ENCODE results near the gene SKOR2.

Gene SKOR2, protein sequence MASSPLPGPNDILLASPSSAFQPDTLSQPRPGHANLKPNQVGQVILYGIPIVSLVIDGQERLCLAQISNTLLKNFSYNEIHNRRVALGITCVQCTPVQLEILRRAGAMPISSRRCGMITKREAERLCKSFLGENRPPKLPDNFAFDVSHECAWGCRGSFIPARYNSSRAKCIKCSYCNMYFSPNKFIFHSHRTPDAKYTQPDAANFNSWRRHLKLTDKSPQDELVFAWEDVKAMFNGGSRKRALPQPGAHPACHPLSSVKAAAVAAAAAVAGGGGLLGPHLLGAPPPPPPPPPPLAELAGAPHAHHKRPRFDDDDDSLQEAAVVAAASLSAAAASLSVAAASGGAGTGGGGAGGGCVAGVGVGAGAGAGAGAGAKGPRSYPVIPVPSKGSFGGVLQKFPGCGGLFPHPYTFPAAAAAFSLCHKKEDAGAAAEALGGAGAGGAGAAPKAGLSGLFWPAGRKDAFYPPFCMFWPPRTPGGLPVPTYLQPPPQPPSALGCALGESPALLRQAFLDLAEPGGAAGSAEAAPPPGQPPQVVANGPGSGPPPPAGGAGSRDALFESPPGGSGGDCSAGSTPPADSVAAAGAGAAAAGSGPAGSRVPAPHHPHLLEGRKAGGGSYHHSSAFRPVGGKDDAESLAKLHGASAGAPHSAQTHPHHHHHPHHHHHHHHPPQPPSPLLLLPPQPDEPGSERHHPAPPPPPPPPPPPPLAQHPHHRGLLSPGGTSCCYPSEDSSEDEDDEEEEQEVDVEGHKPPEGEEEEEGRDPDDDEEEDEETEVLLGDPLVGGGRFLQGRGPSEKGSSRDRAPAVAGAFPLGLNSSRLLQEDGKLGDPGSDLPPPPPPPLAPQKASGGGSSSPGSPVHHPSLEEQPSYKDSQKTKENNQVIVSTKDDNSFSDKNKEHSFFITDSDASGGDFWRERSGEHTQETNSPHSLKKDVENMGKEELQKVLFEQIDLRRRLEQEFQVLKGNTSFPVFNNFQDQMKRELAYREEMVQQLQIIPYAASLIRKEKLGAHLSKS

DNA sequence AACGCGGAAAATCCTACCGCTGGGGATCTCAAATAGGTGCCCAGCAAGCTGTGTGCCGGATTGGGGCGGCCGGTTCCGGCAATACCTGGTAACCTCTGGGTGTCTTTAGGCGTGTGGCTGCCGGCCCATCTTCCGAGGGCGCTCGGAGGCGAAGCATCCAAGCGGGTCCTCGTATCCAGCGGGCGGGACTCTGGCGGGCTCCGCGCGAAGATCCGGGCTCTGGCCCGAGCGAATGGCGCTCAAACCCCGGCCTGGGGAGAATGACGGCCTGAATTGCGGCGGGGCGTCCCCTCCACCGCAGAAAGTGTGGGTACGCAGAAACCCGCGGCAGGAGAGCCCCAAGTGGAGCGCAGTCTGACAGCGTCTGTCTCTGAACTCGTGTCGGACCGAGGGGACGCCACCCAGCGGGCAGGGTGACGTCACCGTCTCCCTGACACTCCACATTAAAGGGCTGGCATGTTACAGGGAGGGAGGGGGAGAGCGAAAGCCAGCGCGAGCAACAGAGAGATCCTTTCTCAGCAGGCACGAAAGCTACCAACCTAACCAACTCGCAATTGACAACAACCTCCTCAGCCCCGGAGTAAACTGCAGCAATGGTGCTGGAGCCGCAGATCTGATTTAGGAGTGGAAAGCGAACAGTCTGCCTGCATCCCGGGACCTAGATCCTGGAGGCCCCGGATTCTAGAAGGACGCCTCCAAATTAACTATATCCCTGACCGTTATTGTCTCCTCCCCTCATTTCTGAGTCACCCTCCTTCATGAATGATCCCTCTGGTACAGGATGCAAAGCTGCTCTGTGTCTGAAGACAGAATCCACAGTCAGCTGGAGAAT lies at the start of gene SKOR2:
TSS of gene SKOR2 (minus strand) at position 372 of the 832 bp plus-strand sequence. CDS start 2,477 bp downstream, outside the sequence.
- peaks cover 81% of the 10 kb centered on the region for H3K27me3 Mint-ChIP-seq
- H3K36me3 Mint-ChIP-seq (ENCODE audit: low read depth) = peaks cover 4% of the 10 kb centered on the region
- H3K27ac Mint-ChIP-seq = no peak within 1 kb of the TSS
- peaks cover 20% of the 10 kb centered on the region for H3K4me1 Mint-ChIP-seq (ENCODE audit: low read depth)
- peaks cover 8% of the 10 kb centered on the region for H3K9me3 Mint-ChIP-seq
- no peak within 1 kb of the TSS for H3K4me3 Mint-ChIP-seq

DNA sequence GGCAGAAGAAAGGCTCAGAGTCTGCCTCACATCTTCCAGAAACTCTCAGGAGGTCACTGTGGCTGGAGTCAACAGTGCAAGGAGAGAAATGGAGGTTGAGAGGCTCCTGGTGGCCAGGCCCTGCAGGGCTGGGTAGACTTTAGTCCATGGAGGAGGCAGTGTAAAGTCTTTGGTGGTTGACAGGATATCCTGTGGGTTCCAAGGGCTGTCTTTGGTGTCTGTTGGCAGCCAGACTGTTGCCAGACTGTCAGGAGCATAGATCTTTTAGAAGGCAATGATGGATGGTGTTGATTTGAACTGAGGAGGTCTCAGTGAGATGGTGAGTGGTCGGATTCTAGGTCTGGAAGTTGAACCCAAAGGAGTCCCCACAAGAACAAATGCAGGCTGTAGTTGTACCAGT lies 45.0 kb upstream of the SKOR2 start:
- Mint-ChIP-seq H3K4me3 (no peak overlapping the region), H3K9me3 (no peaks in the 10 kb centered on the region), H3K27me3 (peaks cover 17% of the 10 kb centered on the region), H3K36me3 (ENCODE audit: low read depth) (no peaks in the 10 kb centered on the region), H3K27ac (no peak overlapping the region), H3K4me1 (ENCODE audit: low read depth) (no peaks in the 10 kb centered on the region)

DNA sequence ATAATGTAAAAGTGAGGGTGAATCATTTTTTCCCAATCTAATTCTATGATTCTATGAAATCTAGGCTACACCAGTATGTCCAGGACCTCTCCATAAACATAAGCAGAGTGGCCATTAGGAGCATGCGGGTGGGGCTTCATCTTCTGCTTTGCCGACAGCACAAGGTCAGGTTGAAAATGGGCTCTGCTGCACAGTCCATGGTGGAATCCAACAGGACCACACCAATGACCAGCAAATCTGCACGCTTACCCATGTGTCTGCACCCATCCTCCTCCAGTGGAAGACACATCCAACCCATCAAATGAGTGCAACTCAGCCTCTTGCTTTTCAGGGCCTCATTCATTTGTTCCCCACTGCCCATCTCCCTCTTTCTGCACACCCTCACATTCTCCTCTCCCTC lies 43.3 kb upstream of the SKOR2 start:
- Mint-ChIP-seq H3K36me3 (ENCODE audit: low read depth) (no peaks in the 10 kb centered on the region), H3K27ac (no peak overlapping the region), H3K27me3 (peaks cover 22% of the 10 kb centered on the region), H3K9me3 (no peaks in the 10 kb centered on the region), H3K4me1 (ENCODE audit: low read depth) (no peaks in the 10 kb centered on the region), H3K4me3 (no peak overlapping the region)

DNA sequence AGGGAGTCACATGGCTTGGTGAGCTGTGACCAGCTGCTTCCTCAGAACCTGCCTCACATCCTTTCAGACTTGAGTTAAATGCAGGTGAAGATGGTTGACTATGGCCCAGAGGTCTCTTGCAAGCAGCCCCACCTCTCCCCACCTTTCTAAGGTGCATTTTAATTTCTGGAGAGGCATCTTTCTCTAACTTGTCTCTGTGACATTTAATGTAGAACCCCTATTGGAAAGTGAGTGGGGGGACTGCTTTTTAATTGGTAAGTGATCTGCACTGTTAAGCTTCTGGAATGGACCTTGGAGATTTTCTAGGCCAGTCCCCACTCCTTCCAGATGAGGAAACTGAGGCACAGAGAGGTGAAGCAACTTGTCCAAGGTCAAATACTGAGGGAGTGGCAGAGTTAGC lies 37.3 kb upstream of the SKOR2 start:
- H3K27ac Mint-ChIP-seq = no peak overlapping the region
- H3K27me3 Mint-ChIP-seq = peaks cover 14% of the 10 kb centered on the region
- no peak overlapping the region for H3K4me3 Mint-ChIP-seq
- no peaks in the 10 kb centered on the region for H3K9me3 Mint-ChIP-seq
- H3K36me3 Mint-ChIP-seq (ENCODE audit: low read depth) = no peaks in the 10 kb centered on the region
- H3K4me1 Mint-ChIP-seq (ENCODE audit: low read depth) = no peaks in the 10 kb centered on the region

DNA sequence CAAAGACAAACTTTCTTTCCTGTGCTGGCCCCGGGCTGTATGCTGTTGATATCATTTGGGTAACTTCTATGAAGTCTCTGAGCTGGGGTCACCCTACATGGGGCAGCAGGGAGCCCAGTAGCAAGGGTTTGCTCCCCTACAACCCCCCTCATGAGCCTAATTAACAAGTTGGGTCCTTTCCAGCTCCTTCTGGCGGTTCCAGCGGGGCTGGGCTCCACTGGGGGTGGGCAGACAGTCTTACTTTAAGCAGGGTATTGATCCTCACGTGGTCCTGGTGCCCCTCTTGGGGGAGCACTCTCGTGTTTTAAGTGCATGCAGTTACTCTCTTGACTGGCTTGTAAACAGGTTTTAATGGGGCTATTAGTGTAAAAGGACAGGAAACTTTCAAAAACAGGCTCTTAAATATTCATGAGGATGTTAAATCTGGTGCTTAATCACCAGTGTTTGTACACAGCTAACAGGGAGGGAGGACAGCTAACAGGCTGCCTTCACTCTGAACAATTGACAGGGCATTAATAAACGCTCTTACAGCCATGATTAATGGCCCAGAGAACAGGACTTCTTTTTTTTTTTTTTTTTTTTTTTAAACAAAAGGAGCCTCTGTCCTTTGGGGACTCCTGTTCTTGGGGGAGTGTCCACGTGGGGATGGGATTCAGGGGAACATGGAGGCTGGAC lies 36.6 kb upstream of the SKOR2 start:
- Mint-ChIP-seq H3K27ac (no peak overlapping the region), H3K9me3 (no peaks in the 10 kb centered on the region), H3K27me3 (peaks cover 14% of the 10 kb centered on the region), H3K4me1 (ENCODE audit: low read depth) (no peaks in the 10 kb centered on the region), H3K4me3 (no peak overlapping the region), H3K36me3 (ENCODE audit: low read depth) (no peaks in the 10 kb centered on the region)

DNA sequence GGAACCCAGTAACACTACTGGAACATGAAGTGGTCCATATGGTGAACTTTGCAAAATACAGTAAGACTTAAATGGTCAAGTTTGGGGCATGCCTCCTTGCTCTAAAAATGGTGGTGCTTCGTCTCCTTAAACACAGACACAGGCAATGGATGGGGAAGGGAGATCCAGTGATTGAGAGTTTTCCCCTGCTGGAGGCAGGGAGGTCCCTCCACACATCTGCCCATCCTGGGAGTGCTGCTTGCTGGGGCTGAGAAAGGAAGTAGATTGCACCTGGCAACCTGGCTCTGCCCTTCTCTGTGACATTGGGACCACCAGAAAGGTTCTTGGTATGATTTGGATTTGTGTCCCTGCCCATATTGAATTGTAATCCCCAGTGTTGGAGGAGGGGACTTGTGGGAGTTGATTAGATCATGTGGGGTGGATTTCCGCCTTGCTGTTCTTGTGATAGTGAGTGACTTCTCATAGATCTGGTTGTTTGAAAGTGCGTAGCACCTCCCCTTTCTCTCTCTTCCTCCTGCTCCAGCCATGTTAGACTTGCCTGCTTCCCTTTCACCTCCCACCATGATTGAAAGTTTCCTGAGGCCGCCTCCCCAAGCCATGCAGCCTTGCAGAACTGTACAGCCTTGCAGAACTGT lies 35.4 kb upstream of the SKOR2 start:
- no peak overlapping the region for H3K4me3 Mint-ChIP-seq
- H3K27me3 Mint-ChIP-seq = peaks cover 19% of the 10 kb centered on the region
- no peaks in the 10 kb centered on the region for H3K9me3 Mint-ChIP-seq
- no peaks in the 10 kb centered on the region for H3K4me1 Mint-ChIP-seq (ENCODE audit: low read depth)
- no peak overlapping the region for H3K27ac Mint-ChIP-seq
- no peaks in the 10 kb centered on the region for H3K36me3 Mint-ChIP-seq (ENCODE audit: low read depth)

DNA sequence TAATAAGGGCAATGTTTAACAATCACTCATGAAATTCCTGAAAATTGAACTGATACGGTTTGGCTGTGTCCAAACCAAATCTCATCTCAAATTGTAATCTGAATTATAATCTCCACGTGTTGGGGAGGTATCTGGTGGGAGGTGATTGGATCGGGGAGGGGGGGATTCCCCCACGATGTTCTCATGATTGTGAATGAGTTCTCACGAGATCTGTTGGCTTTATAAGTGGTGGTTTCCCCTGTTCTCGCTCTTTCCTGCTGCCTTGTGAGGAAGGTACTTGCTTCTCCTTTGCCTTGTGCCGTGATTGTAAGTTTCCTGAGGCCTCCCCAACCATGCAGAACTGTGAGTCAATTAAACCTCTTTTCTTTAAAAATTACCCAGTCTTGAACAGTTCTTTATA lies 34.0 kb upstream of the SKOR2 start:
- peaks cover 10% of the 10 kb centered on the region for H3K27me3 Mint-ChIP-seq
- H3K36me3 Mint-ChIP-seq (ENCODE audit: low read depth) = no peaks in the 10 kb centered on the region
- H3K27ac Mint-ChIP-seq = no peak overlapping the region
- no peak overlapping the region for H3K4me3 Mint-ChIP-seq
- H3K4me1 Mint-ChIP-seq (ENCODE audit: low read depth) = no peaks in the 10 kb centered on the region
- no peaks in the 10 kb centered on the region for H3K9me3 Mint-ChIP-seq

DNA sequence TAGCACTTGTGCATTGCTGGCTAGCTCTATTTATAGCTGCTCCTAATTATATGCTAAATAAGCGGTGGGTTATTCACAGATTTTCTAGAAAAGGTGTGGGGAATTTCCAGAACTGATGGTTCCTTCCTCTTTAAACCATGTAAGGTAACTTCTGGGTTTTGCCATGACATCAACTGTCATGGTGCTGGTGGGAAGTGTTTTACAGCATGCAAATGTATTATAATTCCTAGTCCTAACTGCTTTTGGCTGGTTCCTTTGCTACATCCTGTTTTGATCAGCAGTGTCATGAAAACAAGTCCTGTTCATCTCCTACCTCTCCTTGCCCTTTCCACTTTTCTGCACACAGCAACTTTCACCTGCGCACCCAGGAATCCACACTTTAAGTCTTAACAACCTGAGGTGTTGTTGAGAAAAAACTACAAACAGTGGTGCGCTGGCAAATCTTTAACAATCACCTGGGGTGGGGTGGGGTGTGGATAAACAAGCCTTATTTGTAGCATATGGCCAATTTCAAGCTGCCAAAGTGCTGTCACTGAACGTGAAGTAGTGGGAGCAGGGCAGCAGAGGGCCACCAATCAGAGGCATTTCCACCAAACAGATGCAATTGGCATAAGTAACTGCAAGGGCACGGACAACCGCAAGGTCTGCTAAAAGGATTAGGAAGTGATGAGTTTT lies 33.4 kb upstream of the SKOR2 start:
- Mint-ChIP-seq H3K27ac (no peak overlapping the region), H3K36me3 (ENCODE audit: low read depth) (no peaks in the 10 kb centered on the region), H3K4me1 (ENCODE audit: low read depth) (no peaks in the 10 kb centered on the region), H3K4me3 (no peak overlapping the region), H3K27me3 (peaks cover 12% of the 10 kb centered on the region), H3K9me3 (no peaks in the 10 kb centered on the region)

DNA sequence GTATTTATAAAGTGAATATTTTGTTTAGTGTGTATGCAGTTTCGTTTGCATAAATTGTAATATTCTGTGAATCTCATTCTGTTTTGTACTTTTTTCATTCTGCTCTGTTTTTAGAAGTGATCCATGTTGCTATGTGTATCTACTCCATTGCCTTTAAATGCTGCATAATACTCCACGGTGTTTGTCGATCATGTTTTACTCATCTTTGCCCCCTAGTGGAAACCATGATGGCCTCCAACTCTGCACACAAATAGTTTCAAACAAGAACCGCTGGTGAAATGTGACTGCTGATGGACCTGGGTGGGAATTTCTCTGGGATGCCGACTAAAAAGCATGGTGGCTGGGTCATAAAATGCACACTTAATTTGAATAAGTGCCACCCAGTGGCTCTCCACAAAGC lies 32.0 kb upstream of the SKOR2 start:
- Mint-ChIP-seq H3K4me3 (no peak overlapping the region), H3K9me3 (no peaks in the 10 kb centered on the region), H3K27me3 (peaks cover 16% of the 10 kb centered on the region), H3K36me3 (ENCODE audit: low read depth) (no peaks in the 10 kb centered on the region), H3K4me1 (ENCODE audit: low read depth) (no peaks in the 10 kb centered on the region), H3K27ac (no peak overlapping the region)

DNA sequence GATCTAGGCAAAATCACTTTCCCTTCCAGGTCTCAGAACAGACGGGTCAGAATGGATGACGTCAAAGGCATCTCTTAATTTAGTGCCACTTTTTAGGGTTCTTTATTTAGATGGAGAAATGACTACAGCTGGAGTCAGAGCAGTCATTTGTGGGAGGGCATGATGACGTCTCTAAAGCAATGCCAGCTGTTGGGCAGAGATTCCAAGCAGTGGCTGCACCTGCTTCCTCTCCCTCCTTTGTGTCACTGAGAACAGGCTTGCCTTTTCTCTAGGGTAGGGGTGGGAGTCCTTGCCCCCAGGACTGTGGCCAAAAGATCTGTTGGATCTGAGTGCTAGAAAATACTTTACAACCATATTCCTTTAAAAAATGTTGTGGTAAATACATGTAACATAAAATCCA lies 28.7 kb upstream of the SKOR2 start:
- H3K27me3 Mint-ChIP-seq = peaks cover 33% of the 10 kb centered on the region
- H3K27ac Mint-ChIP-seq = no peak overlapping the region
- H3K4me1 Mint-ChIP-seq (ENCODE audit: low read depth) = no peaks in the 10 kb centered on the region
- no peak overlapping the region for H3K4me3 Mint-ChIP-seq
- H3K9me3 Mint-ChIP-seq = peaks cover 4% of the 10 kb centered on the region
- no peaks in the 10 kb centered on the region for H3K36me3 Mint-ChIP-seq (ENCODE audit: low read depth)

DNA sequence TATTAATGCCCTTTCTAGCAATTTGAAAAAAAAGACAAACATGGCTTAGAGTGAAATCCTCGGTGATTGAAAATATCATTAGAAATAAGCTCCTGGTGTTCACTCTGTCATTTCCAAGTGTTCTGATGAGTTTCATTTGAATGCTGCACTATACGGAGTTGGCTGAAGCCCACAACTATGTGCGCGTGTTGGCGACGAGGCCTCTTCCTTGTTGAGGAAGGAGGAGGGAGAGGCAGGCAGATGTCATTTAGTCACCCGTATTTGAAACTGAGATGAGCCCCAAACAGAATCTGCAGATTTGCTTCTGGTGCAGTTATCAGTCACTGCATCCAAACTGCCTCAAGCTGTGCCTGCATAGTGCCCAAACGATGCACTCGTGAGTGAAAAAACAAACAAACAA lies 23.5 kb upstream of the SKOR2 start:
- Mint-ChIP-seq H3K4me1 (ENCODE audit: low read depth) (no peaks in the 10 kb centered on the region), H3K4me3 (no peak overlapping the region), H3K27ac (no peak overlapping the region), H3K27me3 (peaks cover 38% of the 10 kb centered on the region), H3K36me3 (ENCODE audit: low read depth) (no peaks in the 10 kb centered on the region), H3K9me3 (peaks cover 4% of the 10 kb centered on the region)

DNA sequence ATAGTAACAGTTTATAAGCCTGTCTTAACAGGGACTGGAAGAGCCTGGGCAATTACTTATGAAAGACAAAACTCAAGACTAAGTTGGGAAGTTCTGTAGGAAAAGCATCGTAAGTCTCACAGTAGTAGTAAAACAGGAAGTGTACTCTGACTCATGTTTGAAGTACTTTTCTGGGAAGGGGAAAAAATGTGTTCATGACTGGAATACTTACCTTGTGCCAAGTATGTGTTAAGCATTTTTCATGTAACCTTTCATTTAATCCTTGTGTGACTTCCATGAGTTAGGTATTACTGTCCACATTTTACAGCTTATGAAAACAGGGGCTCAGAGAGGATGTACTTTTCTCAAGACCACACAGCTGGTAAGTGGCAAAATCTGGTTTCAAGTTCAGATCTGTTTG lies 13.7 kb upstream of the SKOR2 start:
- H3K27ac Mint-ChIP-seq = no peak overlapping the region
- H3K4me3 Mint-ChIP-seq = no peak overlapping the region
- no peaks in the 10 kb centered on the region for H3K9me3 Mint-ChIP-seq
- no peaks in the 10 kb centered on the region for H3K36me3 Mint-ChIP-seq (ENCODE audit: low read depth)
- H3K27me3 Mint-ChIP-seq = peaks cover 72% of the 10 kb centered on the region
- peaks cover 6% of the 10 kb centered on the region for H3K4me1 Mint-ChIP-seq (ENCODE audit: low read depth)

DNA sequence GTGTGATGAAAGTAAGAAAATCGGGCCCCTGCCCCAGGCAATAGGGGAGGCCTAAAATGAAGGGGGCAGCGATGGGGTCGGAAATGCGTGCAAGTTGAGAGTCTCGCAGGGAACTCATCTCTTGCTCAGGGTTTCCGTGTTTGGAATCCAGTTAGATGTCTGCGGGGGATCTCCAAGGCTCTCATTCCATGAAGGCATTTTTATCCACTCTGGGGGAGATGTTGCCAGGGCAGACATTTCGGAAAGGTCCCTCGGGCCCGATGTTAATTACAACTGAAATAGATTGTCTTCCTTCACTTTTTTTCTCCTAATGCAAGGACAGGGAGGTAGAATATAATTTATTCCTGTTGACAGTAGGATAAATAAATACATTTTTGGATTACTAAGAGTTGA lies 12.8 kb upstream of the SKOR2 start:
- Mint-ChIP-seq H3K27ac (no peak overlapping the region), H3K27me3 (peaks cover 78% of the 10 kb centered on the region), H3K4me3 (no peak overlapping the region), H3K9me3 (no peaks in the 10 kb centered on the region), H3K36me3 (ENCODE audit: low read depth) (no peaks in the 10 kb centered on the region), H3K4me1 (ENCODE audit: low read depth) (peaks cover 6% of the 10 kb centered on the region)
